ENCODE data around the gene SEC16B. TPM values are rescaled to one million over a fixed set of nuclear protein-coding genes. Genes with fewer than 3 reads are reported as not detected.

SEC16B gene
- polyA plus RNA-seq, 2 donors, result 1.0 to 2.4 TPM

- no peaks in the 10 kb centered on the region for H3K9me3 ChIP-seq (ENCODE audit: control insufficient read depth in 2 of 2, insufficient read depth in 1 of 2, low read depth in 1 of 2, low read length in 1 of 2)
- H3K27ac ChIP-seq (ENCODE audit: low read depth in 2 of 2, low read length in 1 of 2), result no peak overlapping the region
- H3K36me3 ChIP-seq (ENCODE audit: control insufficient read depth in 2 of 2, insufficient read depth in 2 of 2, low read length in 1 of 2), result no peaks in the 10 kb centered on the region
- no peaks in the 10 kb centered on the region for H3K4me1 ChIP-seq (ENCODE audit: control insufficient read depth in 2 of 2, insufficient read depth in 2 of 2, low read length in 1 of 2)
- WGBS, 2 donors, result 80 to 81% methylated on average over 5 of the region's 5 CpGs
- H3K4me3 ChIP-seq (ENCODE audit: low read depth in 1 of 2, low read length in 2 of 2), result no peak overlapping the region
- H3K27me3 ChIP-seq (ENCODE audit: control insufficient read depth in 1 of 2, insufficient read depth in 2 of 2, low read length in 2 of 2), result no peaks in the 10 kb centered on the region
These were observed 67.6 kb downstream of the SEC16B start for GRCh38 chr1:177902266-177902665.

- no peaks in the 10 kb centered on the region for H3K4me1 ChIP-seq (ENCODE audit: control insufficient read depth in 2 of 2, insufficient read depth in 2 of 2, low read length in 1 of 2)
- H3K9me3 ChIP-seq (ENCODE audit: control insufficient read depth in 2 of 2, insufficient read depth in 1 of 2, low read depth in 1 of 2, low read length in 1 of 2), result no peaks in the 10 kb centered on the region
- no peak overlapping the region for H3K4me3 ChIP-seq (ENCODE audit: low read depth in 1 of 2, low read length in 2 of 2)
- H3K27ac ChIP-seq (ENCODE audit: low read depth in 2 of 2, low read length in 1 of 2), result no peak overlapping the region
- 53 to 64% methylated on average over 11 of the region's 11 CpGs for WGBS, 2 donors
- H3K27me3 ChIP-seq (ENCODE audit: control insufficient read depth in 1 of 2, insufficient read depth in 2 of 2, low read length in 2 of 2), result no peaks in the 10 kb centered on the region
- no peaks in the 10 kb centered on the region for H3K36me3 ChIP-seq (ENCODE audit: control insufficient read depth in 2 of 2, insufficient read depth in 2 of 2, low read length in 1 of 2)
These were observed 71.7 kb downstream of the SEC16B start for GRCh38 chr1:177897998-177898654.

- Histone ChIP-seq H3K4me3 (ENCODE audit: low read depth in 1 of 2, low read length in 2 of 2) (no peak overlapping the region), H3K27me3 (ENCODE audit: control insufficient read depth in 1 of 2, insufficient read depth in 2 of 2, low read length in 2 of 2) (no peaks in the 10 kb centered on the region), H3K36me3 (ENCODE audit: control insufficient read depth in 2 of 2, insufficient read depth in 2 of 2, low read length in 1 of 2) (no peaks in the 10 kb centered on the region), H3K9me3 (ENCODE audit: control insufficient read depth in 2 of 2, insufficient read depth in 1 of 2, low read depth in 1 of 2, low read length in 1 of 2) (no peaks in the 10 kb centered on the region), H3K4me1 (ENCODE audit: control insufficient read depth in 2 of 2, insufficient read depth in 2 of 2, low read length in 1 of 2) (no peaks in the 10 kb centered on the region), H3K27ac (ENCODE audit: low read depth in 2 of 2, low read length in 1 of 2) (no peak overlapping the region)
- 51 to 56% methylated on average over 10 of the region's 10 CpGs for WGBS, 2 donors
These were observed 72.4 kb downstream of the SEC16B start for GRCh38 chr1:177897281-177897997.

Other genes with a start within 250 kb of the SEC16B start
- 10 to 100 TPM; 13.3 to 14.3 TPM for gene RASAL2, start 124.0 kb upstream of the SEC16B start, polyA plus RNA-seq